Measurements from ENCODE around the gene MCTP1.
A peak's percentile ranks its signal among the peaks of the same experiment; 100 is the strongest.

MCTP1 gene

GRCh38 chr5:94890907-94891306 lies 394.0 kb downstream of the MCTP1 start:
- in situ Hi-C loops (cut with HindIII; ENCODE audit: low pct_ligation_motif_present, low sequenced_read_pairs) = no loop called here
- Histone ChIP-seq H3K27ac (no peak overlapping the region), H3K27me3 (replicated peaks) (no peaks in the 10 kb centered on the region), H3K4me3 (ENCODE audit: low read depth, low read length) (no peak overlapping the region), H3K36me3 (replicated peaks) (no peaks in the 10 kb centered on the region)
- TF ChIP-seq, protein P1, sequence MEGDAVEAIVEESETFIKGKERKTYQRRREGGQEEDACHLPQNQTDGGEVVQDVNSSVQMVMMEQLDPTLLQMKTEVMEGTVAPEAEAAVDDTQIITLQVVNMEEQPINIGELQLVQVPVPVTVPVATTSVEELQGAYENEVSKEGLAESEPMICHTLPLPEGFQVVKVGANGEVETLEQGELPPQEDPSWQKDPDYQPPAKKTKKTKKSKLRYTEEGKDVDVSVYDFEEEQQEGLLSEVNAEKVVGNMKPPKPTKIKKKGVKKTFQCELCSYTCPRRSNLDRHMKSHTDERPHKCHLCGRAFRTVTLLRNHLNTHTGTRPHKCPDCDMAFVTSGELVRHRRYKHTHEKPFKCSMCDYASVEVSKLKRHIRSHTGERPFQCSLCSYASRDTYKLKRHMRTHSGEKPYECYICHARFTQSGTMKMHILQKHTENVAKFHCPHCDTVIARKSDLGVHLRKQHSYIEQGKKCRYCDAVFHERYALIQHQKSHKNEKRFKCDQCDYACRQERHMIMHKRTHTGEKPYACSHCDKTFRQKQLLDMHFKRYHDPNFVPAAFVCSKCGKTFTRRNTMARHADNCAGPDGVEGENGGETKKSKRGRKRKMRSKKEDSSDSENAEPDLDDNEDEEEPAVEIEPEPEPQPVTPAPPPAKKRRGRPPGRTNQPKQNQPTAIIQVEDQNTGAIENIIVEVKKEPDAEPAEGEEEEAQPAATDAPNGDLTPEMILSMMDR (IDR thresholded peaks at IDR 0.05; ENCODE audit: low read depth, low read length, missing control alignments) = no peak
- DNase-seq = no peak

DNA sequence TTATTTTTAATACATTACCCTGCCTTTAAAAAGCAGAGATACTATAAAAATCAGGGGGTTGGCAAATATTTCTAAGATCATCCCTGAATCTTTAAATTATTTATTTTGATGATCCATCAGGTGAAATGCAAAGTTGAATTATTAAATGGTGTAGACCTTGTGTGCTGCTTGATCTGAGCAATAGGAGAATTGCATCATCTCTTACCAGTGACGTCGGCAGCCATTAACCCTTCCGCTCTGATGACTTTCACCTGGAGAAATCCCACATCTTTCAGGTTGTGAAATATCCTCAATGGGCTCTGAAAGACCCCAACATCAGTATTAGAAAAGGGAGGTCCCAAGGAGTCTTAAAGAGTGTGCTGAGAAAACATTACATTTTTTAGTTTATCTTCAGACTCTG lies 396.2 kb downstream of the MCTP1 start:
- DNase-seq = no peak
- in situ Hi-C loops (cut with HindIII; ENCODE audit: low pct_ligation_motif_present, low sequenced_read_pairs) = no loop called here
- TF ChIP-seq, protein P1 (IDR thresholded peaks at IDR 0.05; ENCODE audit: low read depth, low read length, missing control alignments) = no peak
- H3K4me3 ChIP-seq (ENCODE audit: low read depth, low read length) = no peak overlapping the region
- H3K27me3 ChIP-seq (replicated peaks) = no peaks in the 10 kb centered on the region
- no peak overlapping the region for H3K27ac ChIP-seq
- no peaks in the 10 kb centered on the region for H3K36me3 ChIP-seq (replicated peaks)

DNA sequence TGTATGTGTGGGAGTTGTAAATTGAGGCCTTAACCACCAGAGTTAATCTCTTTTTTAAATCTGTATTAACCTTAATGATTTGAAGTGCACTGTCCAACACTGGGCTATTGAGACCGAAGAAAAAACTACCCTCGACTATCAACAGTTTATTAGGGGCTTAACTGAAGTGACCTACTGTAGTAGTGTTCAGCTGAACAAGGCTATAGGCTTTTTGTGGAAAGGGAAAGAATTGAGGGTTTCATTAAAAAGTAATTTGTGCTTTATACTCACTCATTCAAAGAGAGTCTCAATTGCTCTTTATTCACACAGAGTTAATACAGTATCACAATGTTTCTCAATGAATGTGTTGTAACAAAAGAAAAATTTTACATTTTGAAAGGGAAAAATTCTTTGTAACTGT lies 399.0 kb downstream of the MCTP1 start:
- TF ChIP-seq, protein P1 (IDR thresholded peaks at IDR 0.05; ENCODE audit: low read depth, low read length, missing control alignments) = no peak
- no peaks in the 10 kb centered on the region for H3K27me3 ChIP-seq (replicated peaks)
- no peak overlapping the region for H3K4me3 ChIP-seq (ENCODE audit: low read depth, low read length)
- no peak overlapping the region for H3K27ac ChIP-seq
- no peak for DNase-seq
- in situ Hi-C loops (cut with HindIII; ENCODE audit: low pct_ligation_motif_present, low sequenced_read_pairs) = no loop called here
- H3K36me3 ChIP-seq (replicated peaks) = no peaks in the 10 kb centered on the region

GRCh38 chr5:94884311-94884710 lies 400.6 kb downstream of the MCTP1 start:
- no peaks in the 10 kb centered on the region for H3K36me3 ChIP-seq (replicated peaks)
- DNase-seq = peak; percentile 26
- TF ChIP-seq, protein P1 (IDR thresholded peaks at IDR 0.05; ENCODE audit: low read depth, low read length, missing control alignments) = no peak
- in situ Hi-C loops (cut with HindIII; ENCODE audit: low pct_ligation_motif_present, low sequenced_read_pairs) = no loop called here
- no peak overlapping the region for H3K4me3 ChIP-seq (ENCODE audit: low read depth, low read length)
- H3K27ac ChIP-seq = no peak overlapping the region
- H3K27me3 ChIP-seq (replicated peaks) = no peaks in the 10 kb centered on the region

DNA sequence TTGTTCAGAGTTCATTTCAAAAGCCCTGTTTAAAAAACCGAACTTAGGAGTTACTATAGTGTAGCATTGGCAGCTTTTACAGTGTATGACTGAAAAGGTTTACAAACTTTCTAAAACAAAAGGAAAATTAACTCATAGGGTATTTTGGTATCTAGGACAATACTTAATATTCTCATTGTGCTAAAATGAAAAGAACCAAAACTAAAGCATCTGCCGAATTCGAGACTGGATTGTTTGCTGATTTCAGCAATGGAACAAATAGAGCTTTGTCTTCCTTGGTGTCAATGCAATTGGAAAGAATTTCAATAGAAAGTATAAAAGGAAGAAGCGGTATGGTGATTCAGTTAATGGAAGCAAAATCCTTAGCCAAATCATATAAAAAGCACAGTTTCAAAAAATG lies 412.4 kb downstream of the MCTP1 start:
- in situ Hi-C loops (cut with HindIII; ENCODE audit: low pct_ligation_motif_present, low sequenced_read_pairs) = no loop called here

More for the DNA sequence above, 412.4 kb downstream of the MCTP1 start:
- no peaks in the 10 kb centered on the region for H3K27me3 ChIP-seq (replicated peaks)
- H3K36me3 ChIP-seq (replicated peaks) = no peaks in the 10 kb centered on the region
- H3K4me3 ChIP-seq (ENCODE audit: low read depth, low read length) = peak overlapping the region; percentile 1
- H3K27ac ChIP-seq = no peak overlapping the region
- no peak for DNase-seq
- TF ChIP-seq, protein P1 (IDR thresholded peaks at IDR 0.05; ENCODE audit: low read depth, low read length, missing control alignments) = no peak

All from brain microvascular endothelial cell (primary cell).